Keratinocyte (primary cell): ENCODE measurements around the gene TTC16.

ENCODE experiments used
- CTCF ChIP-seq, 3 experiments: IDR thresholded peaks in 1 of 3; conservative IDR thresholded peaks in 1 of 3; optimal IDR thresholded peaks in 1 of 3; 2 replicates in 2 of 3; 3 replicates in 1 of 3; pipeline versions ENCODE3 to v1.5.1; 2011; ENCODE audit warnings: low read length in 3 of 3, mild to moderate bottlenecking in 3 of 3, moderate library complexity in 2 of 3, control low read depth in 1 of 3, inconsistent platforms in 1 of 3; ENCODE audit not compliant: insufficient read depth in 2 of 3; ENCODE audit errors: extremely low read depth in 1 of 3
- EZH2 ChIP-seq: IDR thresholded peaks from one replicate; pipeline ENCODE4 v1.6.1; 2012; ENCODE audit warnings: inconsistent platforms, mild to moderate bottlenecking, low read length, moderate library complexity

- TF ChIP-seq CTCF (optimal IDR thresholded peaks at IDR 0.05 in 1 of 3, IDR thresholded peaks at IDR 0.05 in 1 of 3, conservative IDR thresholded peaks at IDR 0.05 in 1 of 3; ENCODE audit: extremely low read depth in 1 of 3, insufficient read depth in 2 of 3, low read length in 3 of 3) = no peak
- TF ChIP-seq EZH2 = no peak
These were observed 4.0 kb upstream of the TTC16 start for GRCh38 chr9:127711831-127712274.
